Smooth muscle cell (in vitro differentiated cells): ENCODE measurements around the gene P2RY14. TPM values are rescaled to one million over a fixed set of nuclear protein-coding genes. Genes with fewer than 3 reads are reported as not detected.

ENCODE experiments used
- DNase-seq: peaks from one replicate; lab custom pipeline; 2025; ENCODE audit not compliant: unreplicated experiment; lab: John Stamatoyannopoulos, UW
- H2AFZ ChIP-seq: fragments of 200-600 bp; sonication (generic); 2 replicates; pipeline ENCODE4 v1.6.0; 2016; ENCODE audit warnings: antibody characterized with exemption, low read depth, mild to moderate bottlenecking
- H3F3A ChIP-seq: fragments of 200-600 bp; sonication (generic); 2 replicates; pipeline ENCODE4 v1.6.0; 2017; ENCODE audit warnings: antibody characterized with exemption, low read depth
- H3K27ac ChIP-seq: fragments of 200-600 bp; sonication (generic); 2 replicates; pipeline ENCODE4 v1.5.1; 2016; ENCODE audit warnings: low read depth, mild to moderate bottlenecking
- H3K27me3 ChIP-seq: fragments of 200-600 bp; sonication (generic); 2 replicates; pipeline ENCODE4 v1.6.1; 2016; ENCODE audit warnings: low read depth, mild to moderate bottlenecking
- H3K36me3 ChIP-seq: fragments of 200-600 bp; sonication (generic); 2 replicates; pipeline ENCODE4 v1.5.1; 2016; ENCODE audit warnings: low read depth
- H3K4me1 ChIP-seq: fragments of 200-600 bp; sonication (generic); 2 replicates; pipeline ENCODE4 v1.5.1; 2016; ENCODE audit warnings: low read depth
- H3K4me2 ChIP-seq: fragments of 200-600 bp; sonication (generic); 2 replicates; pipeline ENCODE4 v1.6.0; 2016; ENCODE audit warnings: mild to moderate bottlenecking
- H3K4me3 ChIP-seq: fragments of 200-600 bp; sonication (generic); 2 replicates; pipeline ENCODE4 v1.5.1; 2016; ENCODE audit warnings: mild to moderate bottlenecking
- H3K79me2 ChIP-seq: fragments of 200-600 bp; sonication (generic); 2 replicates; pipeline ENCODE4 v1.6.0; 2016; ENCODE audit warnings: low read depth, mild to moderate bottlenecking
- H3K9ac ChIP-seq: fragments of 200-600 bp; sonication (generic); 2 replicates; pipeline ENCODE4 v1.6.0; 2016; ENCODE audit warnings: low read depth
- H3K9me3 ChIP-seq: fragments of 200-600 bp; sonication (generic); replicated peaks from 2 replicates; pipeline ENCODE4 v1.5.1; 2016; ENCODE audit warnings: low read depth
- H4K20me1 ChIP-seq: fragments of 200-600 bp; sonication (generic); 2 replicates; pipeline ENCODE4 v1.6.0; 2016; ENCODE audit warnings: low read depth
- CTCF ChIP-seq: fragments of 200-600 bp; sonication (generic); IDR thresholded peaks from 2 replicates; pipeline ENCODE4 v1.5.1; 2017; ENCODE audit warnings: borderline replicate concordance, mild to moderate bottlenecking, antibody characterized with exemption; ENCODE audit not compliant: insufficient read depth, poor library complexity, severe bottlenecking
- WGBS: methylation state at CpG from one replicate; pipeline ENCODE4 v1.1.7; 2016; ENCODE audit warnings: low lambda C conversion rate; 5-methylcytosine and 5-hydroxymethylcytosine counted together
- polyA plus RNA-seq: library from polyadenylated mRNA; unstranded; fragments of >200 nt; fragmentation: Nextera tagmentation; extraction: Ambion mirVana; gene quantifications from 2 replicates; pipeline ENCODE4 v1.2.1, GENCODE V29; 2016
- total RNA-seq: library from RNA; depleted of rRNA; stranded (reverse); fragments of >200 nt; gene quantifications from 2 replicates; pipeline ENCODE4 v1.2.3, GENCODE V29; 2014

Gene P2RY14
- total and polyA plus RNA-seq, 2 experiments from 2014 or later: not detected

GRCh38 chr3:151265166-151265565 is 13.2 kb downstream of the P2RY14 start:
- H3K27ac ChIP-seq: no peak overlapping the region
- no peaks in the 10 kb centered on the region for H3K4me1 ChIP-seq
- no peak for TF ChIP-seq CTCF
- H3K4me3 ChIP-seq: no peak overlapping the region
- no peaks in the 10 kb centered on the region for H3F3A ChIP-seq
- no peak overlapping the region for H3K4me2 ChIP-seq
- H3K36me3 ChIP-seq: no peaks in the 10 kb centered on the region
- H2AFZ ChIP-seq: no peak overlapping the region
- no peaks in the 10 kb centered on the region for H3K9me3 ChIP-seq
- no peaks in the 10 kb centered on the region for H3K79me2 ChIP-seq
- WGBS: over 99% methylated on average over 5 of the region's 5 CpGs
- no peak overlapping the region for H3K9ac ChIP-seq
- peaks cover 8% of the 10 kb centered on the region for H3K27me3 ChIP-seq
- no peak for DNase-seq
- no peaks in the 10 kb centered on the region for H4K20me1 ChIP-seq

- 95% methylated on average over 1 of the region's 1 CpG for WGBS
- no peaks in the 10 kb centered on the region for H4K20me1 ChIP-seq
Measured at GRCh38 chr3:151264605-151265004, 13.7 kb downstream of the P2RY14 start.

GRCh38 chr3:151262871-151263525 is 15.3 kb downstream of the P2RY14 start:
- no peak overlapping the region for H3K4me2 ChIP-seq

More at GRCh38 chr3:151264605-151265004, 13.7 kb downstream of the P2RY14 start:
- no peaks in the 10 kb centered on the region for H3K79me2 ChIP-seq
- no peaks in the 10 kb centered on the region for H3K4me1 ChIP-seq
- no peaks in the 10 kb centered on the region for H3F3A ChIP-seq
- no peak overlapping the region for H3K27ac ChIP-seq
- no peak overlapping the region for H2AFZ ChIP-seq
- DNase-seq: no peak
- no peak for TF ChIP-seq CTCF
- peaks cover 8% of the 10 kb centered on the region for H3K27me3 ChIP-seq
- H3K36me3 ChIP-seq: no peaks in the 10 kb centered on the region
- no peaks in the 10 kb centered on the region for H3K9me3 ChIP-seq
- no peak overlapping the region for H3K9ac ChIP-seq
- no peak overlapping the region for H3K4me3 ChIP-seq
- H3K4me2 ChIP-seq: no peak overlapping the region

More at GRCh38 chr3:151262871-151263525, 15.3 kb downstream of the P2RY14 start:
- H2AFZ ChIP-seq: no peak overlapping the region
- H3K27ac ChIP-seq: no peak overlapping the region
- no peak for TF ChIP-seq CTCF
- H3K36me3 ChIP-seq: no peaks in the 10 kb centered on the region
- no peaks in the 10 kb centered on the region for H3F3A ChIP-seq
- no peak overlapping the region for H3K4me3 ChIP-seq
- no peak for DNase-seq
- H3K27me3 ChIP-seq: peaks cover 13% of the 10 kb centered on the region
- H3K9ac ChIP-seq: no peak overlapping the region
- WGBS: 46% methylated on average over 8 of the region's 8 CpGs
- no peaks in the 10 kb centered on the region for H3K79me2 ChIP-seq
- no peaks in the 10 kb centered on the region for H4K20me1 ChIP-seq
- peaks cover 5% of the 10 kb centered on the region for H3K4me1 ChIP-seq
- no peaks in the 10 kb centered on the region for H3K9me3 ChIP-seq
